ENCODE measurements around the gene CALHM3. TPM values are rescaled to one million over a fixed set of nuclear protein-coding genes. Genes with fewer than 3 reads are reported as not detected.
"Not testable (repeated sequence)": the region's sequence is repeated elsewhere in the genome, so short reads cannot be mapped to it uniquely, and the experiment has no call there.

Gene CALHM3
- total RNA-seq, 1 experiment from 2014 or later, result 2.3 TPM

DNA sequence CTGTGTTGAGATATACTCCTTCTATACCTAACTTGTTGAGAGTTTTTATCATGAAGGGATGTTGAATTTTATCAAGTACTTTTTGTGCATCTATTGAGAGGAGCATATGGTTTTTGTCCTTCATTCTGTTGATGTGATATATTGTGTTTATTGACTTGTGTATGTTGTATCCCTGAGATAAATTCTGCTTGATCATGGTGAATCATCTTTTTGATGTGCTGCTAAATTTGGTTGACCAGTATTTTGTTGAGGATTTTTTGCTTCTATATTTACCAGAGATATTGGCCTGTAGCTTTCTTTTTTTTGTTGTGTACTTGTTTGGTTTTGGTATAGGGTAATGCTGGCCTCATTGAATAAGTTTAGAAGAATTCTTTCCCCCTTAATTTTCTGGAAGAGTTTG lies 46.9 kb upstream of the CALHM3 start:
- H3K27me3 ChIP-seq (ENCODE audit: low read length), result no peaks in the 10 kb centered on the region
- no peaks in the 10 kb centered on the region for H3K36me3 ChIP-seq (ENCODE audit: low read depth, low read length)
- no peaks in the 10 kb centered on the region for H3K79me2 ChIP-seq (ENCODE audit: low read length)
- intact Hi-C loops (cut with micrococcal nuclease), result no loop called here
- TF ChIP-seq EZH2phosphoT487 (IDR thresholded peaks at IDR 0.05; ENCODE audit: borderline replicate concordance, low read length), result no peak
- TF ChIP-seq EZH2 (IDR thresholded peaks at IDR 0.05; ENCODE audit: low read length, unreplicated experiment), result no peak
- TF ChIP-seq, protein P1, sequence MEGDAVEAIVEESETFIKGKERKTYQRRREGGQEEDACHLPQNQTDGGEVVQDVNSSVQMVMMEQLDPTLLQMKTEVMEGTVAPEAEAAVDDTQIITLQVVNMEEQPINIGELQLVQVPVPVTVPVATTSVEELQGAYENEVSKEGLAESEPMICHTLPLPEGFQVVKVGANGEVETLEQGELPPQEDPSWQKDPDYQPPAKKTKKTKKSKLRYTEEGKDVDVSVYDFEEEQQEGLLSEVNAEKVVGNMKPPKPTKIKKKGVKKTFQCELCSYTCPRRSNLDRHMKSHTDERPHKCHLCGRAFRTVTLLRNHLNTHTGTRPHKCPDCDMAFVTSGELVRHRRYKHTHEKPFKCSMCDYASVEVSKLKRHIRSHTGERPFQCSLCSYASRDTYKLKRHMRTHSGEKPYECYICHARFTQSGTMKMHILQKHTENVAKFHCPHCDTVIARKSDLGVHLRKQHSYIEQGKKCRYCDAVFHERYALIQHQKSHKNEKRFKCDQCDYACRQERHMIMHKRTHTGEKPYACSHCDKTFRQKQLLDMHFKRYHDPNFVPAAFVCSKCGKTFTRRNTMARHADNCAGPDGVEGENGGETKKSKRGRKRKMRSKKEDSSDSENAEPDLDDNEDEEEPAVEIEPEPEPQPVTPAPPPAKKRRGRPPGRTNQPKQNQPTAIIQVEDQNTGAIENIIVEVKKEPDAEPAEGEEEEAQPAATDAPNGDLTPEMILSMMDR (conservative IDR thresholded peaks at IDR 0.05; ENCODE audit: low read depth, low read length), result no peak
- peak overlapping the region; percentile 74 for H3K27ac ChIP-seq (ENCODE audit: low read length)
- H3K4me1 ChIP-seq (ENCODE audit: insufficient read depth, low read length), result peaks cover 18% of the 10 kb centered on the region
- no TSS peak for BruUV-seq (replicated peaks)
- no peak overlapping the region for H3K4me3 ChIP-seq (ENCODE audit: low read length)
- H3K4me2 ChIP-seq (ENCODE audit: low read length), result no peak overlapping the region
- H3F3A ChIP-seq (ENCODE audit: low read length, unreplicated experiment), result peaks cover 3% of the 10 kb centered on the region
- no peak overlapping the region for H3K9ac ChIP-seq (ENCODE audit: low read length)
- DNase-seq (peak; percentile 11), ATAC-seq (no peak)
- H3K9me3 ChIP-seq (ENCODE audit: low read length), result no peaks in the 10 kb centered on the region
- no peaks in the 10 kb centered on the region for H3K9me2 ChIP-seq (replicated peaks; ENCODE audit: low read length)
- H4K20me1 ChIP-seq (ENCODE audit: low read length), result no peaks in the 10 kb centered on the region
- POLR2A ChIA-PET (ENCODE audit: unreplicated experiment), result no interaction called here
- no peak overlapping the region for H2AFZ ChIP-seq (ENCODE audit: low read length)
- CTCF ChIA-PET, result no interaction called here

DNA sequence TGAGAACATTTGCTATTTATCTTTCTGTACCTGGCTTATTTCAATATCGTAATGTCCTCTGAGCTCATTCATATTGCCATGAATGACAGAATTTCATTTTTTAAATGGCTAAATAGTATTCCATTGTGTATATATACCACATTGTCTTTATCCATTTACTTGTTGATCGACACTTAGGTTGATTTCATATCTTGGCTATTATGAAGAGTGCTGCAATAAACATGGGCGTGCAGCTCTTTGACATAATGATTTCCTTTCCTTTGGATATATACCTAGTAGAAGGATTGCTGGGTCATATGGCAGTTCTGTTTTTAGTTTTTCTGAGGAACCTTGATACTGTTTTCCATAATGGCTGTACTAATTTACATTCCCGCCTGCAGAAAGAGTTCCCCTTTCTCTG lies 44.6 kb upstream of the CALHM3 start:
- H3K27ac ChIP-seq (ENCODE audit: low read length), result no peak overlapping the region
- no peaks in the 10 kb centered on the region for H3K79me2 ChIP-seq (ENCODE audit: low read length)
- TF ChIP-seq, protein P1 (conservative IDR thresholded peaks at IDR 0.05; ENCODE audit: low read depth, low read length), result no peak
- TF ChIP-seq EZH2phosphoT487 (IDR thresholded peaks at IDR 0.05; ENCODE audit: borderline replicate concordance, low read length), result no peak
- TF ChIP-seq EZH2 (IDR thresholded peaks at IDR 0.05; ENCODE audit: low read length, unreplicated experiment), result no peak
- peaks cover 15% of the 10 kb centered on the region for H3K4me1 ChIP-seq (ENCODE audit: insufficient read depth, low read length)
- ChIA-PET POLR2A (ENCODE audit: unreplicated experiment) (no interaction called here), CTCF (no interaction called here)
- no peak overlapping the region for H2AFZ ChIP-seq (ENCODE audit: low read length)
- no peaks in the 10 kb centered on the region for H4K20me1 ChIP-seq (ENCODE audit: low read length)
- H3K4me3 ChIP-seq (ENCODE audit: low read length), result no peak overlapping the region
- H3K36me3 ChIP-seq (ENCODE audit: low read depth, low read length), result no peaks in the 10 kb centered on the region
- no peak overlapping the region for H3K4me2 ChIP-seq (ENCODE audit: low read length)
- ATAC-seq (no peak), DNase-seq (no peak)
- no peaks in the 10 kb centered on the region for H3K27me3 ChIP-seq (ENCODE audit: low read length)
- intact Hi-C loops (cut with micrococcal nuclease), result no loop called here
- no peaks in the 10 kb centered on the region for H3K9me3 ChIP-seq (ENCODE audit: low read length)
- no peaks in the 10 kb centered on the region for H3K9me2 ChIP-seq (replicated peaks; ENCODE audit: low read length)
- no peaks in the 10 kb centered on the region for H3F3A ChIP-seq (ENCODE audit: low read length, unreplicated experiment)
- no peak overlapping the region for H3K9ac ChIP-seq (ENCODE audit: low read length)
- no TSS peak for BruUV-seq (replicated peaks)

DNA sequence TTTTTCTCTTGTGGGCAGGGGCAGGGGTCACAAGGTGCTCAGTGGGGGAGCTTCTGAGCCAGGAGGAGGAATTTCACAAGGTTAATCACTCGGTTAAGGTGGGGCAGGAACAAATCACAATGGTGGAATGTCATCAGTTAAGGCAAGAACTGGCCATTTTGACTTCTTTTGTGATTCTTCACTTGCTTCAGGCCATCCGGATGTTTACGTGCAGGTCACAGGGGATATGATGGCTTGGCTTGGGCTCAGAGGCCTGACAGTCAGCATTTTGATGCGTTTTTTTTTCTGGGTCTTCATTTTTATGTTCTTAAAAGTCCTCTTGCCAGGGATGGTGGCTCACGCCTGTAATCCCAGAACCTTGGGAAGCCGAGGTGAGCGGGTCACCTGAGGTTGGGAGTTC lies 43.0 kb upstream of the CALHM3 start:
- CTCF ChIA-PET; POLR2A ChIA-PET (ENCODE audit: unreplicated experiment); intact Hi-C loops (cut with micrococcal nuclease): not testable (repeated sequence)

More for the DNA sequence above, 43.0 kb upstream of the CALHM3 start:
- H3K4me1 ChIP-seq (ENCODE audit: insufficient read depth, low read length); BruUV-seq (replicated peaks); H3K27ac ChIP-seq (ENCODE audit: low read length); ATAC-seq; H3K9ac ChIP-seq (ENCODE audit: low read length); H3K4me2 ChIP-seq (ENCODE audit: low read length); H4K20me1 ChIP-seq (ENCODE audit: low read length); H3F3A ChIP-seq (ENCODE audit: low read length, unreplicated experiment); H3K27me3 ChIP-seq (ENCODE audit: low read length); H3K36me3 ChIP-seq (ENCODE audit: low read depth, low read length); H2AFZ ChIP-seq (ENCODE audit: low read length); H3K9me3 ChIP-seq (ENCODE audit: low read length); H3K9me2 ChIP-seq (replicated peaks; ENCODE audit: low read length); H3K4me3 ChIP-seq (ENCODE audit: low read length); H3K79me2 ChIP-seq (ENCODE audit: low read length): not testable (repeated sequence)
- DNase-seq, result peak; percentile 33

Data from PC-3 (cell line).